GM18870 (cell line): ENCODE results near the gene NIN.
"Not testable (repeated sequence)": the region's sequence is repeated elsewhere in the genome, so short reads cannot be mapped to it uniquely, and the experiment has no call there.

ENCODE experiments used
- ATAC-seq: cut with Tn5 transposase; IDR thresholded peaks from one replicate; pipeline ENCODE4 v1.9.1; 2021; ENCODE audit warnings: moderate library complexity; ENCODE audit not compliant: unreplicated experiment

Gene NIN

GRCh38 chr14:50728836-50729235 is 102.1 kb downstream of the NIN start:
- no peak for ATAC-seq

- no peak for ATAC-seq
Measured at GRCh38 chr14:50726372-50727107, 104.4 kb downstream of the NIN start.

- ATAC-seq: no peak
Measured at GRCh38 chr14:50725761-50726160, 105.2 kb downstream of the NIN start.

- no peak for ATAC-seq
Measured at GRCh38 chr14:50719911-50720759, 110.8 kb downstream of the NIN start.

GRCh38 chr14:50718949-50719348 is 112.0 kb downstream of the NIN start:
- ATAC-seq: no peak

GRCh38 chr14:50717811-50718210 is 113.2 kb downstream of the NIN start:
- ATAC-seq: no peak

GRCh38 chr14:50714450-50715073 is 116.4 kb downstream of the NIN start:
- ATAC-seq: no peak

- no peak for ATAC-seq
Measured at GRCh38 chr14:50711043-50711442, 119.9 kb downstream of the NIN start.

GRCh38 chr14:50705026-50705593 is 125.9 kb downstream of the NIN start:
- ATAC-seq: no peak

GRCh38 chr14:50704454-50705010 is 126.4 kb downstream of the NIN start:
- ATAC-seq: no peak

- ATAC-seq: no peak
Measured at GRCh38 chr14:50697659-50698290, 133.2 kb downstream of the NIN start.

GRCh38 chr14:50694260-50694659 is 136.7 kb downstream of the NIN start:
- ATAC-seq: not testable (repeated sequence)

GRCh38 chr14:50688875-50689274 is 142.1 kb downstream of the NIN start:
- ATAC-seq: no peak

GRCh38 chr14:50679674-50680073 is 151.3 kb downstream of the NIN start:
- ATAC-seq: no peak

GRCh38 chr14:50678163-50678562 is 152.8 kb downstream of the NIN start:
- no peak for ATAC-seq

GRCh38 chr14:50677527-50678063 is 153.4 kb downstream of the NIN start:
- ATAC-seq: no peak

- no peak for ATAC-seq
Measured at GRCh38 chr14:50676814-50677516, 154.0 kb downstream of the NIN start.

GRCh38 chr14:50675597-50675996 is 155.4 kb downstream of the NIN start:
- no peak for ATAC-seq

GRCh38 chr14:50670866-50671256 is 160.1 kb downstream of the NIN start:
- ATAC-seq: no peak
